Stimulated activated memory B cell treated with anti-CD40 and anti-IgM and Interleukin-4, amounts not matched to agents 10 μg/mL and 1 μg/mL and 100 μg/mL, for 72 hours (primary cell): Measurements from ENCODE around the gene TRIM16.
"Not testable (repeated sequence)": the region's sequence is repeated elsewhere in the genome, so short reads cannot be mapped to it uniquely, and the experiment has no call there.

Experiments
- ATAC-seq: fragments of 150-1000 bp; cut with Tn5 transposase; 2 replicates; pipeline ENCODE4 v1.10.0; 2021
- H3K27ac Mint-ChIP-seq: one replicate; pipeline ENCODE4 v1.8.0; 2022; ENCODE audit warnings: mild to moderate bottlenecking, mixed read lengths
- H3K27me3 Mint-ChIP-seq: one replicate; pipeline ENCODE4 v1.8.0; 2022; ENCODE audit warnings: mixed read lengths
- H3K36me3 Mint-ChIP-seq: one replicate; pipeline ENCODE4 v1.8.0; 2022; ENCODE audit warnings: mixed read lengths
- H3K4me1 Mint-ChIP-seq: one replicate; pipeline ENCODE4 v1.8.0; 2022; ENCODE audit warnings: mixed read lengths
- H3K4me3 Mint-ChIP-seq: one replicate; pipeline ENCODE4 v1.8.0; 2022; ENCODE audit warnings: mild to moderate bottlenecking, moderate library complexity, mixed read lengths
- H3K9me3 Mint-ChIP-seq: one replicate; pipeline ENCODE4 v1.8.0; 2022; ENCODE audit warnings: mixed read lengths

The TRIM16 gene

GRCh38 chr17:15648386-15648785, 35.7 kb downstream of the TRIM16 start:
- H3K27ac Mint-ChIP-seq: no peak overlapping the region
- no peaks in the 10 kb centered on the region for H3K4me1 Mint-ChIP-seq
- no peaks in the 10 kb centered on the region for H3K27me3 Mint-ChIP-seq
- H3K4me3 Mint-ChIP-seq: no peak overlapping the region
- H3K36me3 Mint-ChIP-seq: peaks cover 6% of the 10 kb centered on the region
- H3K9me3 Mint-ChIP-seq: no peaks in the 10 kb centered on the region
- ATAC-seq: no peak

DNA sequence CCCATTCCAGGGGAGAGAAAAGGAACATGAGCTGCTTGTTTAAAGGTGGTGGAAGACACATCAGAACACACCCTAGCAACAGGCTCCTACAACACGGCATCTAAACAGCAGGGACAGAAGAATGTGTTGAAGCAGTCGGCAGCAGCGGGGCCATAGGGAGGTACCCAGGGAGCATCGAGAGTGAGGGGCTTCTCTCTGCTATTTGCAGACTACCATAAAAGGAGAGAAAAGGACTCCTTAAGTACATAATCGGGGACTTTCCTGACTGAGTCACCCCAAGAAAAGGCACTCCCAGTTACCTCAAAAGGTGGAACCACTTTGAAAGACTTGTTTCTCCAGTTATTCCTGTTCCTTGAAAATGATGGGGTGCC, 38.2 kb downstream of the TRIM16 start:
- not testable (repeated sequence) for ATAC-seq, H3K4me3 Mint-ChIP-seq, H3K4me1 Mint-ChIP-seq, H3K36me3 Mint-ChIP-seq, H3K27me3 Mint-ChIP-seq, H3K9me3 Mint-ChIP-seq, H3K27ac Mint-ChIP-seq

GRCh38 chr17:15645099-15645941, 38.8 kb downstream of the TRIM16 start:
- ATAC-seq, H3K4me1 Mint-ChIP-seq, H3K36me3 Mint-ChIP-seq, H3K27ac Mint-ChIP-seq, H3K9me3 Mint-ChIP-seq, H3K27me3 Mint-ChIP-seq, H3K4me3 Mint-ChIP-seq: not testable (repeated sequence)

GRCh38 chr17:15642505-15643251, 41.4 kb downstream of the TRIM16 start:
- not testable (repeated sequence) for H3K36me3 Mint-ChIP-seq, H3K4me1 Mint-ChIP-seq, H3K27ac Mint-ChIP-seq, H3K4me3 Mint-ChIP-seq, ATAC-seq, H3K9me3 Mint-ChIP-seq, H3K27me3 Mint-ChIP-seq

DNA sequence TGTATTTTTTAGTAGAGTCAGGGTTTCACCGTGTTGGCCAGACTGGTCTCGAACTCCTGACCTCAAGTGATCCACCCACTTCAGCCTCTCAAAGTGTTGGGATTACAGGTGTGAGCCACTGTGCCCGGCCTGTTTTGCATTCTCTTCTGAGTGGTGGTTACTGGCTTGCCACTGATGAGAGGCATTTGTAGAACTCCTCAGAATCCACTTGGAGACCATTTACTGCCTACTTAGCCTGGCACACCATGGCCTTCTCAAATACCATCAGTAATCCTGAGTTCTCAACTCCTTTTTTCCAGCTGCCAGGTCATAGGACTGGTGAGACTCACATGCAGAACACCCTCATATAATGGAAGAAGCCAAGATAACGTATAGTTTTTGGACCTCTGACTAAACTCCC, 42.1 kb downstream of the TRIM16 start:
- H3K4me1 Mint-ChIP-seq, H3K27me3 Mint-ChIP-seq, H3K4me3 Mint-ChIP-seq, ATAC-seq, H3K36me3 Mint-ChIP-seq, H3K9me3 Mint-ChIP-seq, H3K27ac Mint-ChIP-seq: not testable (repeated sequence)

DNA sequence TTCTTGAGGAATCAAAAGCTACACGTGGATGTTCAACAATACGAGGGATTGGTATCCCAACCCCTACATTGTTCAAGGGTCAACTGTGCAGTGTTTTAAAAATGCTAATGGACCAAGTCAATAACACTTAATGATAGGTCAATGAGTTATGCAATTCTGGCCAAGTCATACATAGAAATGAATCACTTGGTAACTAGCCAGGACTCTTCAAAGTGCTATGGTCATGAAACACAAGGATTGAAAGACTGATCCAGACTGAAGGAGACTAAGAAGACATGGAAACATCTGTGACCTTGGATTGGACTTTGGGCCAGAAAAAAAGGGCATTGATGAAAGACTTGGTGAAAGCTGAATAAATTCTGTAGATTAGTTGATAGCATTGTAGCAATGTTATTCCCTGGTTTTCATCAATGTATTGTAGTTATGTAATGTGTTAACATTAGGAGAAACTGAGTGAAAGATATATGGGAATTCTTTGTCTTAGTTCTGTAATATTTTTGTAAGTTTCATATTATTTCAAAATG, 53.1 kb downstream of the TRIM16 start:
- H3K9me3 Mint-ChIP-seq, H3K27me3 Mint-ChIP-seq, ATAC-seq, H3K4me1 Mint-ChIP-seq, H3K4me3 Mint-ChIP-seq, H3K27ac Mint-ChIP-seq: not testable (repeated sequence)
- H3K36me3 Mint-ChIP-seq: peaks cover 51% of the 10 kb centered on the region

GRCh38 chr17:15629991-15630390, 54.1 kb downstream of the TRIM16 start:
- not testable (repeated sequence) for H3K4me3 Mint-ChIP-seq, H3K27me3 Mint-ChIP-seq, ATAC-seq, H3K4me1 Mint-ChIP-seq, H3K27ac Mint-ChIP-seq, H3K9me3 Mint-ChIP-seq
- peaks cover 46% of the 10 kb centered on the region for H3K36me3 Mint-ChIP-seq

DNA sequence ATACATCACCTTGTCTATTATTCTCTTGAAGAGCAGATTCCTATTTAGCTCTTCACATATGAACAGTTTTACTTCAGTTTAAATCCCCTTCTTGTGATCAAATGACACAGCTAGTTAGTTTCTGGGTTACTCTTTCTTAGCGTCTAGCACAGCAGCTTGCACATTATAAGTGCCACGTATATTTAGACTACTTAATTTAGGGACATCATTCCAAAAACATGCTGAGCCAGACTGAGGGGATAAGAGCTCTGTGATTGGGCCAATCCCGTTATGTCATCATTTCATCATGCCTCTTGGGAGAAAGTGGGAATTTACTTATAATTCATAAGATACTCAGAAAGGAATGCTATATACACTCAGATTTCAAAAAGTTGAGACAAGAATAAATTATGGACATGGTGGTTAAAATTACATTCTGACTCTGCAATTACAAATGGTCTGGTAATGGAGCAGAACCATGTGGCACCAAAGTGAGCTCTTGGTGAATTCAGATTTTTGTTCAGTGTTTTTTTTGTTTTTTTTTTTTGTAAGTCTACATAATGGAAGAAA, 60.4 kb downstream of the TRIM16 start:
- peaks cover 20% of the 10 kb centered on the region for H3K36me3 Mint-ChIP-seq
- not testable (repeated sequence) for H3K27me3 Mint-ChIP-seq, H3K4me3 Mint-ChIP-seq, ATAC-seq, H3K27ac Mint-ChIP-seq, H3K9me3 Mint-ChIP-seq, H3K4me1 Mint-ChIP-seq

DNA sequence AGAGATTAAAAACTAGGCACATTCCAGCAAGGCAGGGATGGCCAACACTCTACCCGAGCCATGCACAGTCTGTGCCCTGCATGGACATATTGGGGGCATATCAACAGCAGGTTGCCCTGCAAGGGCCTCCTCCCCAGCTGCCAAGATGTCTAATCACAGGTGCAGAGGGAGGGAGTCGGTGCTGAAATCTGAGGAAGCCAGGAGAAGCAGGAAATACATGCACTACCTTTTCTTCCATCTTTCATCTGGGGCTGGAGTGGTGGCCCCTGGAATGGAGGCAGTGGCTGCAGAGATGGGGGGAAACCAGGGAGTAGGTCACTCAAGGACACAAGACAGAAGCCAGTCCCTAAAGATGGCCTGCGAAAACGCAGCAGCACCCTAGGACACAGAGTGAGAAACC, 60.9 kb downstream of the TRIM16 start:
- not testable (repeated sequence) for ATAC-seq, H3K9me3 Mint-ChIP-seq, H3K4me3 Mint-ChIP-seq, H3K27ac Mint-ChIP-seq, H3K4me1 Mint-ChIP-seq, H3K27me3 Mint-ChIP-seq
- H3K36me3 Mint-ChIP-seq: peaks cover 15% of the 10 kb centered on the region

GRCh38 chr17:15622124-15622523, 62.0 kb downstream of the TRIM16 start:
- not testable (repeated sequence) for H3K4me1 Mint-ChIP-seq, H3K27me3 Mint-ChIP-seq, H3K4me3 Mint-ChIP-seq, H3K27ac Mint-ChIP-seq, ATAC-seq, H3K9me3 Mint-ChIP-seq
- peaks cover 10% of the 10 kb centered on the region for H3K36me3 Mint-ChIP-seq

- H3K36me3 Mint-ChIP-seq, H3K4me1 Mint-ChIP-seq, H3K27ac Mint-ChIP-seq, H3K27me3 Mint-ChIP-seq, H3K9me3 Mint-ChIP-seq, H3K4me3 Mint-ChIP-seq, ATAC-seq: not testable (repeated sequence)
Observed at GRCh38 chr17:15619331-15620058, 64.6 kb downstream of the TRIM16 start, which contains the start of gene FBXW10B. Gene FBXW10B, minus strand, starts transcription at chr17:15619704. Its CDS starts 192 bp downstream, at chr17:15619512.

GRCh38 chr17:15616828-15617227, 67.3 kb downstream of the TRIM16 start:
- H3K36me3 Mint-ChIP-seq, H3K4me3 Mint-ChIP-seq, ATAC-seq, H3K9me3 Mint-ChIP-seq, H3K27ac Mint-ChIP-seq, H3K4me1 Mint-ChIP-seq: not testable (repeated sequence)
- peaks cover 11% of the 10 kb centered on the region for H3K27me3 Mint-ChIP-seq

- H3K27ac Mint-ChIP-seq, H3K9me3 Mint-ChIP-seq, H3K36me3 Mint-ChIP-seq, H3K4me1 Mint-ChIP-seq, H3K4me3 Mint-ChIP-seq, ATAC-seq: not testable (repeated sequence)
- peaks cover 17% of the 10 kb centered on the region for H3K27me3 Mint-ChIP-seq
Observed at GRCh38 chr17:15615850-15616249, 68.3 kb downstream of the TRIM16 start.

DNA sequence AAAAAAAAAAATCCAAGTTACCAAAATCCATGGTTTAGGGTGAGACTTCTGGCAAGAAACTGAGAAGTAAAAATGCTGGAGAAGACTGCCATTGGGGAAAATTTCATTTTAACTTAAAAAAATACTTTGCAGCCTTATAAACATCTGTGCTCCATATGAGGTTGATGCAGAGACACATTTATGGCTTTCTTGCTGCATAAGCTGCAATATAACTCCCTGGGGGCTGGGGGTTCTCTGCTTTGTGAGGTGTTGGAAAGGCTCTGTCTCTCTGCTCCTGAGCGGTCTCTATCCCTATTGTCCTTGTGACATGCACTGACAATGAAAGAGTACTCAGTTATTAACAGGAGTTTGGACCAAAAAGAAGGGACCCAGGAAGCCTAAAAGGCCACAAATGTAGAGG, 71.0 kb downstream of the TRIM16 start:
- not testable (repeated sequence) for H3K27ac Mint-ChIP-seq, H3K9me3 Mint-ChIP-seq, ATAC-seq, H3K36me3 Mint-ChIP-seq, H3K4me1 Mint-ChIP-seq, H3K4me3 Mint-ChIP-seq
- H3K27me3 Mint-ChIP-seq: peaks cover 17% of the 10 kb centered on the region

- not testable (repeated sequence) for H3K4me3 Mint-ChIP-seq, H3K9me3 Mint-ChIP-seq, H3K27ac Mint-ChIP-seq, H3K36me3 Mint-ChIP-seq, ATAC-seq
- peaks cover 48% of the 10 kb centered on the region for H3K27me3 Mint-ChIP-seq
- H3K4me1 Mint-ChIP-seq: peaks cover 15% of the 10 kb centered on the region
Observed at GRCh38 chr17:15592960-15593359, 91.2 kb downstream of the TRIM16 start.
